ENCODE results near the gene SIX2.

Gene SIX2

GRCh38 chr2:45000921-45001868 is 8.1 kb downstream of the SIX2 start:
- DNase-seq = no peak

DNA sequence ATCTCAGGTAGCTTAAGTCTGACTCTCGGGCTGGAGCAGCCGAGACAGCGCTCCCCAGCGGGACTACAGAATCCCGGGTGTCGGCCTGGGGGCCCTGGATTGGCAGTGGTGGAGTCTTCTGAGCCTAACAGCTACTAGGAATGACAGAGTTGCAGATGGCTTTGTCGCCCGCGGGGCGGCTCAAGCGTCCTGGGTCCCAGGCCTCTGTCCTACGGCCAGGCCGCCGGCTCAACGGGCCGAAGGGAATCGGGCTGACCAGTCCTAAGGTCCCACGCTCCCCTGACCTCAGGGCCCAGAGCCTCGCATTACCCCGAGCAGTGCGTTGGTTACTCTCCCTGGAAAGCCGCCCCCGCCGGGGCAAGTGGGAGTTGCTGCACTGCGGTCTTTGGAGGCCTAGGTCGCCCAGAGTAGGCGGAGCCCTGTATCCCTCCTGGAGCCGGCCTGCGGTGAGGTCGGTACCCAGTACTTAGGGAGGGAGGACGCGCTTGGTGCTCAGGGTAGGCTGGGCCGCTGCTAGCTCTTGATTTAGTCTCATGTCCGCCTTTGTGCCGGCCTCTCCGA is 8.8 kb downstream of the SIX2 start:
- no peak for DNase-seq

- no peak for DNase-seq
Measured at GRCh38 chr2:44999540-44999939, 9.7 kb downstream of the SIX2 start.

DNA sequence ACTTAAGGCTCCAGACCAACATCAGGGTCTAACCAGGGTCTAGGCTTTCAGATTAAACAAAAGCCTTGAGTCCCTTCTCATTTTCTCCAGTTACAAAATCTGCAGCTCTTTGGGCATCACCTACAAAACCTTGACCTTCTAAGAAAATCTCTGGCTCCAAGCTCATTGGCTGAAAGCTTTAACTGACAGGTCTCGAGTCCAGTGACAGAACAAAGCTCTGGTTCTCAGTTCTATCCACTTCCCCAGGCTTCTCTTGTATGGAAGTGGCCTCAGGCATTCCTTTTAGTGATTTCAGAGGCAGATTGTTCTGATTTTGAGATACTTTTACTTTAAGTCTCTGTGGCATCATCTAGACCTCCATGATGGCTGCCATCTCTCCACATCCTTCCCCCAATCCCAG is 11.3 kb downstream of the SIX2 start:
- DNase-seq = no peak

DNA sequence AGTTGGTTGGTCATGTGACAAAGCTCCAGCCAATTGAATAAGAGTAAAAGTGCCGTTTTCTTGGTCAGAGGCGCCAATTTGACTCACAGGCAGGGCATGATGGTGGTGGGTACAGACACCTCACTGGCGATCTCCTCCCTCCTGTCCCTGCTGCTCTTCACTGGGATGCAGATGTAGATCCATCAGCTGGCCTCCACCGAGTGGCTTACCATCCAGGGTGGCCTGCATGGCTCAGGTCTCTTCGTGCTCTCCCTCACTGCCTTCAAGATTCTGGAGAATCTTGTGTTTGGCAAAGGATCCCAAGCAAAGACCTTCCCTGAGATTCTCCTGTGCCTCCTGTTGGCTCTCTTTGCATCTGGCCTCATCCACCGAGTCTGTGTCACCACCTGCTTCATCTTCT is 12.9 kb downstream of the SIX2 start:
- no peak for DNase-seq

GRCh38 chr2:44994377-44994776 is 14.9 kb downstream of the SIX2 start:
- DNase-seq = no peak

DNA sequence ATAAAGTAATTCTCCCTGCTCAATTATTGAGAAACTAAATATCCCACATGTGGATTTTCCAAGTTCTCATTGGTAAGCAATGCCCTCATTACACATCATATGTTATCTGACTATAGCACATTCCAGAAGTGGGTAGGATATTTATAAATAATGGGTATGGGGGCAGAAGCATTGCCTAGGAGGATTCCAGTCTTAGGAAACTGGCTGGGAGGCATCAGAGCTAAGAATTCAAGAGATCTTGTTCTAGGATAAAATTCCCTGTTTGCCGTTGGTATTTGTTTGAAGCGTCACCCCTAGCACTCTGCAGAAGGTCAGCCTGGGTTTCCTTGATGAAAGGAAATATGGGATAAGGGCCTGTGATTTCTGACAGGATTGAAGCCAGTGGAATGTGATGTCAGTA is 20.1 kb downstream of the SIX2 start:
- DNase-seq = no peak

DNA sequence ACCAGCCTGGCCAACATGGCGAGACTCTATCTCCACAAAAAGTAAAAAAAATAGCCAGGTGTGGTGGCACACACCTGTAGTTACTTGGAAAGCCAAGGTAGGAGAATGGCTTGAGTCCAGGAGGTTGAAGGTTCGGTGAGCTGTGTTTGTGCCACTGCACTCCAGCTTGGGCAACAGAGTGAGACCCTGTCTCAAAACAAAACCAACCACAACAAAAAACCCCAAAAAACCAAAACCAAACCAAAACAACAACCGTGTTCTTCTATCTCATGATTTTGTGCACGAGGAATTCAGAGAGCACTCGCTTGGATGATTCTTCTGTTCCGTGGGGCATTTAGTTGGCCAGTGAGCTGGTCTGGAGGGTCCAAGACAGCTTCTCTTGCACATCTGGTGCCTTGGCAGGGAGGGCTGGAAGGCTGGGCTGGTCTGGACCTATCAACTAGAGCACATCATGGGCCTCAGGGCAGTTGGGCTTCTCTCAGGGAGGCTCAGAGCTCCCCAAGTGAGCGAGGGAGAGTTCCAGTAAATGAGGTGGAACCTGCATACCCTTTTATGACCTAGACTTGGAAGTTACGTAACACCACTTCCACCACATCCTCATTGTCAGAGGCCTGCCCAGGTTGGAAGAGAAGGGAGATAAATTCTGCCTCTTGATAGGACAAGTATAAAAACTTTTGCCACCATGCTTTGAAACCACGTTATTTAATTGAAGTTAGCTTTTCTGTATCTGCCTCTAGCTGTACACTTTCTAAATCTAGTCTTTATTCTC is 25.2 kb downstream of the SIX2 start:
- no peak for DNase-seq

DNA sequence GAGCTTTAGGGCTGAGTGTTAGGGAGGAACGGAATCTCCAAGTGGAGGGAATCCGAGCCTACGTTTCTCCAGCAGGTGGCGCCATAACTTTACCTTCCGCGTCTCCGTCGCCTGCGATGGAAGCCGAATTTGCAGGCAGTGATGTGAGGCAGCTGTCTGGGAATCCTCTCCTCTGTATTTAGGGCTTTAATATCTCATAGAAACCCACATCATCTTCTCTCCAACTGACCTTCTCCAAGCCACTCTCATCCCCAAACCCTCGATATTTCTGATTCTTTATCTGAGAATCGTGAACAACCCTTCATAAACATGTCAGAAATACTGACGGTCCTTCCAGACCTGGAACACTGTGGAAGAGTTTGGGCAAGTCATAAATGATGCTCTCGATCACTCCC is 27.5 kb downstream of the SIX2 start:
- peak; percentile 39 to 58 for DNase-seq

- no peak for DNase-seq
Measured at GRCh38 chr2:44980751-44981713, 28.2 kb downstream of the SIX2 start.

GRCh38 chr2:44979581-44979980 is 29.7 kb downstream of the SIX2 start:
- no peak for DNase-seq

DNA sequence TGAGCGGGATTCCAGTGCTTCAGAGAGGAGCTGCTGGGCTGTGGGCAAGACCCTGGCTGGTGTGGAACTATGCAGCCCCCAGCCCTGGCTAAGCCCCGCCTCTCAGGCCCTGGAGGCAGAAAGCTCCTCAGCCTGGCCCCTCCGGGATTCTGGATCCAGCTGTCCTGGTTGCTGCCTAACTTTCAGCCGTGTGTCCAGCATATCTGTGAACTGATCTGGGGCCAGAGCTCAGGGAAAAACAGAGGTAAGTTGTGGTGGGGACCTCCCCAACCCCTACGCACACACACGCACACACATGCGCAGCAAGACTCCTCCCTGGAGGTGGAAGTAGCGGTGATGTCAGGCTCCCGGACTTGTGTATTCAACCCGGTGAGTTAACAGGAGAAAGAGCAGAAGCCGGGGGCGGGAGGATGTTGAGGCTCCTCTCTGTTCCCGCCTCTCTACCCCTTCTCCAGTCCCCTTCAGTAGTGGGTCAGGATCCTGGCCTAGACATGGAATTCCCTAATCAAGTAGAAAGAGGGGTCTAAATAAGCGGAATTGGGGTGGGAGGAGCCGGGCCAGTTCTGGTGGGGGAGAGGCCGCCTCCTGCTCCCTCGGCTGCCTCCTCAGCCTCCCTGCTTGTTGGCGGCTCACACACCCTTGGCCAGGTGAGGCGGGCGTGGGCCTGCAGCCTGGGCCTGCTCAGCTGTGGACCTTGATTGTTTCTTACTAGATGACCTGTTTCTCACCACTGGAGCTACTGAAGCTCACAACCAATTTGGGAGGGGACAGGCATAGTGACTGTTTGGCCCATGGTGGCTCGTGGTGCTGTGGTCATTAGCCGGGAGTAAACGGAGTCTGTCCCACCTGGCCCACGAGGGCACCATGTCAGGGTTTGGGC is 33.4 kb downstream of the SIX2 start:
- no peak for DNase-seq

DNA sequence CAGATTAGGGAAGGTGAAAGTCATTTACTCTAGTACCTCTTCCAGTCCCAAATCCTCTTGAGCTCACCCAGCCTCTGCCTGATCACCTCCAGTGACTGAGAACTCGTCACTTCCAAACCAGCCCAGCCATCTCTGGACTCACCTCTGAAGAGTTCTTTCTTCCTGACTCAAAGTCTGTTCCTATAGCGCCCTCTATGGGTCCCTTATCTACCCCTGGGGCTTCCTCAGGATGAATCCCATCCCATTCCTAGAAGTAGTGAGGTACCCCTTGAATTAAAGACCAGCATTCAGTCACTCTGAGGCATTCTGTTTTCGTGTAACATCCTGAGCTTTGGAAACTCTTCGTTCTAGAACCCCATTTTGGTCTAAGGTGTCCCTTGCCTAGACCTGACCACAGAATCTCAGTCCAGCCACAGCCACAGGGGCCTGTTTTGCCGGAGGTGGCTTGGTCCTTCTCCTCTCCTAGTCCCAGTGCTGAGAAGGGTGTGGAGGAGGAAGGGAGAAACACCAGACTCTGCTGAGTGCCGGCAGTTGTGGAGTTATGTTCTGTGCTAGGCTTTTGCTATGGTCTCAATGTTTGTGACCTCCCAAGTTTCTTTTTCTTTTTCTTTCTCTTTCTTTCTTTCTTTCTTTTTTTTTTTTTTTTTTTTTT is 35.1 kb downstream of the SIX2 start:
- DNase-seq = no peak

- DNase-seq = no peak
Measured at GRCh38 chr2:44972771-44973535, 36.3 kb downstream of the SIX2 start.

GRCh38 chr2:44970846-44971450 is 38.3 kb downstream of the SIX2 start:
- DNase-seq = no peak

GRCh38 chr2:44969936-44970335 is 39.3 kb downstream of the SIX2 start:
- DNase-seq = no peak

- no peak for DNase-seq
Measured at GRCh38 chr2:44967727-44968432, 41.4 kb downstream of the SIX2 start.

DNA sequence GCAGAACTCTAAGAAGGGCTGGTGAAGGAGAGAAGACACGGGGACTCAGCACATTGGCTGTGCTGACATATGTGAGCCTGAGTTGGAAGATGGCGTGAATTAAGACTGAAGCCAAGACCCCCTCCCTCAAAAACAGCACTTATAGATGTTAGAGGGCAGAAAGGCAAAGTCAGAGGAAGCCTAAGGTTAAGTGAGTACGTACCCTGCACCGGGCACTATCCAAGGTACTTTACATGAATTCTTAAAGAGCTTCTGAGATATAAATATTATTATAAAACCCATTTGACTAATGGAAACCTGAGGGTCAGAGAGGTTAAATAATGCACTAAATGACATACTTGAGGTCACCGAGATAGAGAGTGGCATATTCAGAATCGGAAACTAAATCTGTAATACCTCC is 42.2 kb downstream of the SIX2 start:
- no peak for DNase-seq

DNA sequence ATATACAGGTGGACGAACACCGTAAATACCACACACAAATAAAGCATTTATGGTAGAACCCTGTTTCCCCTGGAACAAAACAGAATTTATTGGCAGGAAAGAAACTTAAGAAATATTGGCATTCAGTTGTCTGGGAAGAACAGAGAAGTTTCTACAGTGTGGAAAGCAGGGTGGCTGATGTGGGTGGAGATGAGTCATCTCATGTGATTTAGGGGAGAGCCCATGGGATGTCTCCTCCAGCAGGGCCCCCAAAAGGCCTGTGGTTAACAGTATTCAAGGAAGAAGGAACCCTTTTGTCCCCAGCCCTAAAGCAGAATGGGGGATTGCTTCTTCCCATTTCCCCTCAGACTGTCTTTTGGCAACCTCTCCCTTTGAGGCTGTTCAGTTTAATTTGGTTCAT is 43.6 kb downstream of the SIX2 start:
- DNase-seq = no peak
